H4 (cell line): ENCODE measurements around the gene ENPP5. TPM values are rescaled to one million over a fixed set of nuclear protein-coding genes. Genes with fewer than 3 reads are reported as not detected.

Experiments used
- total RNA-seq: library from RNA; depleted of rRNA; stranded (reverse); fragments of >200 nt; shearing (Covaris generic); gene quantifications from 2 replicates; pipeline ENCODE4 v1.2.3, GENCODE V29; 2014; rRNA removed

Gene ENPP5
- total RNA-seq, 1 experiment from 2014 or later, result 0.89 TPM

Other genes with a start within 250 kb of the ENPP5 start
- gene CLIC5, start 155.1 kb downstream of the ENPP5 start, total RNA-seq, result not detected in 2 replicates
- gene ENPP4, start 41.0 kb downstream of the ENPP5 start, total RNA-seq, result 1.5 and 1.6 TPM in 2 replicates